Measurements from ENCODE around the gene PRRC2B.

Gene PRRC2B

GRCh38 chr9:131426545-131426944, 32.7 kb downstream of the PRRC2B start:
- no peak for DNase-seq (ENCODE audit: low read depth)
- no peak for TF ChIP-seq CTCF (IDR thresholded peaks at IDR 0.05; ENCODE audit: control insufficient read depth, extremely low read depth, insufficient read depth)
- no peak overlapping the region for H3K4me3 ChIP-seq (ENCODE audit: low read depth, low read length)

GRCh38 chr9:131429121-131430012, 35.5 kb downstream of the PRRC2B start:
- TF ChIP-seq CTCF (IDR thresholded peaks at IDR 0.05; ENCODE audit: control insufficient read depth, extremely low read depth, insufficient read depth): no peak
- no peak for DNase-seq (ENCODE audit: low read depth)
- H3K4me3 ChIP-seq (ENCODE audit: low read depth, low read length): no peak overlapping the region

GRCh38 chr9:131432050-131432449, 38.2 kb downstream of the PRRC2B start:
- no peak for DNase-seq (ENCODE audit: low read depth)

GRCh38 chr9:131432597-131433301, 38.9 kb downstream of the PRRC2B start:
- TF ChIP-seq CTCF (IDR thresholded peaks at IDR 0.05; ENCODE audit: control insufficient read depth, extremely low read depth, insufficient read depth): no peak
- DNase-seq (ENCODE audit: low read depth): no peak
- H3K4me3 ChIP-seq (ENCODE audit: low read depth, low read length): no peak overlapping the region

More at GRCh38 chr9:131432050-131432449, 38.2 kb downstream of the PRRC2B start:
- H3K4me3 ChIP-seq (ENCODE audit: low read depth, low read length): no peak overlapping the region
- no peak for TF ChIP-seq CTCF (IDR thresholded peaks at IDR 0.05; ENCODE audit: control insufficient read depth, extremely low read depth, insufficient read depth)

GRCh38 chr9:131433302-131433854, 39.5 kb downstream of the PRRC2B start:
- no peak for TF ChIP-seq CTCF (IDR thresholded peaks at IDR 0.05; ENCODE audit: control insufficient read depth, extremely low read depth, insufficient read depth)
- DNase-seq (ENCODE audit: low read depth): no peak
- no peak overlapping the region for H3K4me3 ChIP-seq (ENCODE audit: low read depth, low read length)

GRCh38 chr9:131434673-131435072, 40.8 kb downstream of the PRRC2B start:
- DNase-seq (ENCODE audit: low read depth): no peak
- no peak for TF ChIP-seq CTCF (IDR thresholded peaks at IDR 0.05; ENCODE audit: control insufficient read depth, extremely low read depth, insufficient read depth)
- H3K4me3 ChIP-seq (ENCODE audit: low read depth, low read length): no peak overlapping the region

Measured in LNCaP clone FGC (cell line).